ENCODE measurements around the gene CLDN17. TPM values are rescaled to one million over a fixed set of nuclear protein-coding genes. Genes with fewer than 3 reads are reported as not detected.
A peak's percentile ranks its signal among the peaks of the same experiment; 100 is the strongest.

CLDN17 gene
- total RNA-seq (2014; rRNA removed; shearing (Covaris generic); ENCODE audit: low replicate concordance) = not detected in 2 replicates

GRCh38 chr21:30166705-30167104 is at the start of gene CLDN17:
CLDN17 (minus strand) TSS chr21:30166805; CDS start chr21:30166617, 188 bp downstream.
- in situ Hi-C loops (cut with HindIII; ENCODE audit: low pct_unique_long_range_greater_than_20kb, low sequenced_read_pairs) = no loop called here

GRCh38 chr21:30216041-30216723 is 49.6 kb upstream of the CLDN17 start, which contains the start of gene CLDN8:
CLDN8 (minus strand) TSS chr21:30216097; CDS start chr21:30215925, 172 bp downstream.
- in situ Hi-C loops (cut with HindIII; ENCODE audit: low pct_unique_long_range_greater_than_20kb, low sequenced_read_pairs) = no loop called here
- no peak for DNase-seq (ENCODE audit: low read depth)

More at GRCh38 chr21:30166705-30167104, at the start of gene CLDN17:
- no peak for DNase-seq (ENCODE audit: low read depth)

- in situ Hi-C loops (cut with HindIII; ENCODE audit: low pct_unique_long_range_greater_than_20kb, low sequenced_read_pairs) = no loop called here
- no peak for DNase-seq (ENCODE audit: low read depth)
Observed at GRCh38 chr21:30211071-30211470, 44.5 kb upstream of the CLDN17 start.

- in situ Hi-C loops (cut with HindIII; ENCODE audit: low pct_unique_long_range_greater_than_20kb, low sequenced_read_pairs) = no loop called here
- no peak for DNase-seq (ENCODE audit: low read depth)
Observed at GRCh38 chr21:30209601-30210000, 43.0 kb upstream of the CLDN17 start.

GRCh38 chr21:30207252-30207579 is 40.6 kb upstream of the CLDN17 start:
- in situ Hi-C loops (cut with HindIII; ENCODE audit: low pct_unique_long_range_greater_than_20kb, low sequenced_read_pairs) = no loop called here
- no peak for DNase-seq (ENCODE audit: low read depth)

GRCh38 chr21:30206551-30207251 is 40.1 kb upstream of the CLDN17 start:
- peak; percentile 95 for DNase-seq (ENCODE audit: low read depth)
- in situ Hi-C loops (cut with HindIII; ENCODE audit: low pct_unique_long_range_greater_than_20kb, low sequenced_read_pairs) = no loop called here

GRCh38 chr21:30200000-30200399 is 33.4 kb upstream of the CLDN17 start:
- DNase-seq (ENCODE audit: low read depth) = no peak
- in situ Hi-C loops (cut with HindIII; ENCODE audit: low pct_unique_long_range_greater_than_20kb, low sequenced_read_pairs) = no loop called here

- in situ Hi-C loops (cut with HindIII; ENCODE audit: low pct_unique_long_range_greater_than_20kb, low sequenced_read_pairs) = no loop called here
- DNase-seq (ENCODE audit: low read depth) = peak; percentile 33
Observed at GRCh38 chr21:30194701-30195299, 28.2 kb upstream of the CLDN17 start.

GRCh38 chr21:30193201-30193600 is 26.6 kb upstream of the CLDN17 start:
- in situ Hi-C loops (cut with HindIII; ENCODE audit: low pct_unique_long_range_greater_than_20kb, low sequenced_read_pairs) = no loop called here
- DNase-seq (ENCODE audit: low read depth) = no peak

- no peak for DNase-seq (ENCODE audit: low read depth)
- in situ Hi-C loops (cut with HindIII; ENCODE audit: low pct_unique_long_range_greater_than_20kb, low sequenced_read_pairs) = no loop called here
Observed at GRCh38 chr21:30190554-30190953, 23.9 kb upstream of the CLDN17 start.

- in situ Hi-C loops (cut with HindIII; ENCODE audit: low pct_unique_long_range_greater_than_20kb, low sequenced_read_pairs) = no loop called here
- no peak for DNase-seq (ENCODE audit: low read depth)
Observed at GRCh38 chr21:30189773-30190172, 23.2 kb upstream of the CLDN17 start.

GRCh38 chr21:30186242-30186641 is 19.6 kb upstream of the CLDN17 start:
- in situ Hi-C loops (cut with HindIII; ENCODE audit: low pct_unique_long_range_greater_than_20kb, low sequenced_read_pairs) = no loop called here
- no peak for DNase-seq (ENCODE audit: low read depth)

GRCh38 chr21:30168086-30168485 is 1.5 kb upstream of the CLDN17 start:
- peak; percentile 53 for DNase-seq (ENCODE audit: low read depth)
- in situ Hi-C loops (cut with HindIII; ENCODE audit: low pct_unique_long_range_greater_than_20kb, low sequenced_read_pairs) = no loop called here

GRCh38 chr21:30166171-30166570 is 434 bp downstream of the CLDN17 start:
- in situ Hi-C loops (cut with HindIII; ENCODE audit: low pct_unique_long_range_greater_than_20kb, low sequenced_read_pairs) = no loop called here
- no peak for DNase-seq (ENCODE audit: low read depth)

GRCh38 chr21:30164796-30165195 is 1.8 kb downstream of the CLDN17 start:
- no peak for DNase-seq (ENCODE audit: low read depth)

GRCh38 chr21:30153697-30154340 is 12.8 kb downstream of the CLDN17 start:
- no peak for DNase-seq (ENCODE audit: low read depth)
- in situ Hi-C loops (cut with HindIII; ENCODE audit: low pct_unique_long_range_greater_than_20kb, low sequenced_read_pairs) = no loop called here

More at GRCh38 chr21:30164796-30165195, 1.8 kb downstream of the CLDN17 start:
- in situ Hi-C loops (cut with HindIII; ENCODE audit: low pct_unique_long_range_greater_than_20kb, low sequenced_read_pairs) = no loop called here

- no peak for DNase-seq (ENCODE audit: low read depth)
- in situ Hi-C loops (cut with HindIII; ENCODE audit: low pct_unique_long_range_greater_than_20kb, low sequenced_read_pairs) = no loop called here
Observed at GRCh38 chr21:30152792-30153191, 13.8 kb downstream of the CLDN17 start.

GRCh38 chr21:30148906-30149305 is 17.7 kb downstream of the CLDN17 start:
- DNase-seq (ENCODE audit: low read depth) = no peak
- in situ Hi-C loops (cut with HindIII; ENCODE audit: low pct_unique_long_range_greater_than_20kb, low sequenced_read_pairs) = no loop called here

Data from Caki2 (cell line).